Gastrocnemius medialis (tissue), 4 donors: ENCODE measurements around the gene PHF10. TPM values are rescaled to one million over a fixed set of nuclear protein-coding genes. Genes with fewer than 3 reads are reported as not detected.
A peak's percentile ranks its signal among the peaks of the same experiment; 100 is the strongest.

ENCODE experiments used
- ATAC-seq, 2 donors: fragments of 150-250 bp; one replicate each; pipeline ENCODE4 v1.9.1; 2016
- DNase-seq, 2 donors: peaks; one replicate each; pipeline ENCODE4 v3.0.0-alpha.2; 2019
- H3K27ac ChIP-seq, 4 donors: fragments of 200-600 bp; sonication (generic); 1 replicate in 1 of 4; 2 replicates in 3 of 4; pipeline ENCODE4 v1.5.1; 2016 to 2018; ENCODE audit warnings: mild to moderate bottlenecking in 2 of 4, moderate library complexity in 1 of 4
- H3K27me3 ChIP-seq, 3 donors: fragments of 200-600 bp; sonication (generic) in 2 of 3; 1 replicate in 1 of 3; 2 replicates in 2 of 3; pipeline versions ENCODE4 v1.5.1 to v1.6.0; 2016 to 2019; ENCODE audit warnings: mild to moderate bottlenecking in 1 of 3, moderate library complexity in 1 of 3
- H3K36me3 ChIP-seq, 2 donors: fragments of 200-600 bp; sonication (generic) in 1 of 2; one replicate each; pipeline ENCODE4 v1.5.1; 2017 to 2018
- H3K4me1 ChIP-seq, 2 donors: fragments of 200-600 bp; sonication (generic) in 1 of 2; one replicate each; pipeline ENCODE4 v1.5.1; 2016 to 2017; ENCODE audit warnings: mild to moderate bottlenecking in 2 of 2
- H3K4me3 ChIP-seq, 4 donors: fragments of 200-600 bp; sonication (generic) in 3 of 4; 1 replicate in 1 of 4; 2 replicates in 3 of 4; pipeline ENCODE4 v1.5.1; 2016 to 2019; ENCODE audit warnings: mild to moderate bottlenecking in 2 of 4
- H3K9me3 ChIP-seq, 3 donors: fragments of 200-600 bp; sonication (generic) in 2 of 3; 1 replicate in 1 of 3; 2 replicates in 2 of 3; pipeline ENCODE4 v1.5.1; 2016 to 2019
- POLR2A ChIP-seq, 2 donors: fragments of 450-650 bp; IDR thresholded peaks; one replicate each; pipeline ENCODE4 v1.6.1; 2017; ENCODE audit warnings: antibody characterized with exemption in 2 of 2, mild to moderate bottlenecking in 2 of 2, moderate library complexity in 2 of 2
- in situ Hi-C, 4 donors: fragments of 200-750 bp; cut with MboI; loops; one replicate each; pipeline versions ENCODE4 v1.15.0 to v1.8.0; 2017; ENCODE audit warnings: low sequenced_read_pairs in 4 of 4
- intact Hi-C: fragments of 100-400 bp; cut with DNase I; formaldehyde crosslinking; loops from one replicate; pipeline ENCODE4 v1.15.1; 2023; ENCODE audit warnings: low total_unique reads
- total RNA-seq, 4 donors: library from RNA; depleted of rRNA; stranded (reverse); fragments of >200 nt; gene quantifications; one replicate each; pipeline versions ENCODE4 v1.1.0 to v1.2.3, GENCODE V29; 2016
- TF ChIP-seq, protein P1 (sequence below), 5 experiments: fragments of 450-650 bp in 3 of 5; fragments of 200-600 bp in 2 of 5; sonication (generic) in 2 of 5; IDR thresholded peaks in 4 of 5; conservative IDR thresholded peaks in 1 of 5; 1 replicate in 4 of 5; 2 replicates in 1 of 5; pipeline ENCODE4 v1.5.1; 2016 to 2019; ENCODE audit warnings: antibody characterized with exemption in 5 of 5, mild to moderate bottlenecking in 3 of 5, moderate library complexity in 3 of 5

PHF10 gene
- total RNA-seq, 4 donors from 2014 or later = 40.1 to 58.1 (median 49.0) TPM

DNA sequence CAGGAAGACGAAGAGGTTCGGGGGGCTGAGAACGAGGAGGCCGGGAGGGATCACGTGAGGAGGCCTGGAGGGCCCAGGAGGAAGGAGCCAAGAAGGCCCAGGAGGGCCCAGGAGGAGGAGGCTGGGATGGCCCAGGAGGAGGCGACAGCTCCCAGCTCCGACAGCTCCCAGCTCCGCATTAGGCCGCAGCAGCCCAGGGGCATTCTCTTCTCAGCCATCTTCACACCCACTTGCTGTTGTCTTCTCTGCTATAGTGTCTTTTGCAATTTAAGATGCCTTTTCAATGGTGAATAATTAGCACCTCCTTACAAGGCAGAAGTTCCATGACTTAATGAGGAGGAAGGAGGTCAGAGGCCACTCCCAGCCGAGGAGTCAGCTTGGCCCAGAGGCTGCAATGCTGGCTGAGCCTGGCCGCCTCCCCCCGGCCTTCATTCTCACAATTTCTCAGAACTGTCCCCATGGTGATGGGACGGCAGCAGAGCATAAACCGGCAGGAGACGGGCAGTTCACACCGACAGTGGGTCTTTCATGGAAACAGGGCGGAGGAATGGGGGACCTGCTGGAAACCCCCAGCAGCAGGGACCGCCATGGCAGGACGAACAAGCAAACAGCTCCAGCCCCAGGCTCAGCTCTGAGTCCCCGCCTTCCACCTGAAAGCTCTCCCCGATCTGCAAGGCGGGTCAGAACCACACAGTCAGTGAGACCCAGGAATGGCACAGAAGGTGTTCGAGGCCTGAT is 67.6 kb downstream of the PHF10 start:
- DNase-seq = no peak
- Histone ChIP-seq H3K27ac (no peak overlapping the region), H3K27me3 (no peaks in the 10 kb centered on the region), H3K9me3 (no peaks in the 10 kb centered on the region), H3K4me1 (no peaks in the 10 kb centered on the region), H3K4me3 (no peak overlapping the region), H3K36me3 (no peaks in the 10 kb centered on the region)
- in situ Hi-C loops = no loop called here
- ATAC-seq = no peak
- intact Hi-C loops = loop anchor here (10.0 kb wide), 1 partner anchor 702 kb away; no protein-coding TSS in a partner anchor
- no peak for TF ChIP-seq POLR2A (IDR thresholded peaks at IDR 0.05)
- TF ChIP-seq, protein P1, sequence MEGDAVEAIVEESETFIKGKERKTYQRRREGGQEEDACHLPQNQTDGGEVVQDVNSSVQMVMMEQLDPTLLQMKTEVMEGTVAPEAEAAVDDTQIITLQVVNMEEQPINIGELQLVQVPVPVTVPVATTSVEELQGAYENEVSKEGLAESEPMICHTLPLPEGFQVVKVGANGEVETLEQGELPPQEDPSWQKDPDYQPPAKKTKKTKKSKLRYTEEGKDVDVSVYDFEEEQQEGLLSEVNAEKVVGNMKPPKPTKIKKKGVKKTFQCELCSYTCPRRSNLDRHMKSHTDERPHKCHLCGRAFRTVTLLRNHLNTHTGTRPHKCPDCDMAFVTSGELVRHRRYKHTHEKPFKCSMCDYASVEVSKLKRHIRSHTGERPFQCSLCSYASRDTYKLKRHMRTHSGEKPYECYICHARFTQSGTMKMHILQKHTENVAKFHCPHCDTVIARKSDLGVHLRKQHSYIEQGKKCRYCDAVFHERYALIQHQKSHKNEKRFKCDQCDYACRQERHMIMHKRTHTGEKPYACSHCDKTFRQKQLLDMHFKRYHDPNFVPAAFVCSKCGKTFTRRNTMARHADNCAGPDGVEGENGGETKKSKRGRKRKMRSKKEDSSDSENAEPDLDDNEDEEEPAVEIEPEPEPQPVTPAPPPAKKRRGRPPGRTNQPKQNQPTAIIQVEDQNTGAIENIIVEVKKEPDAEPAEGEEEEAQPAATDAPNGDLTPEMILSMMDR (IDR thresholded peaks at IDR 0.05 in 4 of 5, conservative IDR thresholded peaks at IDR 0.05 in 1 of 5) = no peak

- ATAC-seq (peak; percentile 84 to 93), DNase-seq (peak; percentile 32 to 56)
- peak overlapping the region; percentile 68 to 75 (median 72) for H3K27ac ChIP-seq
- no peaks in the 10 kb centered on the region for H3K27me3 ChIP-seq
- no peaks in the 10 kb centered on the region for H3K36me3 ChIP-seq
- intact Hi-C loops (loop anchor here (10.0 kb wide), 1 partner anchor 700 kb away; no protein-coding TSS in a partner anchor), in situ Hi-C loops (no loop called here)
- H3K4me3 ChIP-seq = peak overlapping the region; percentile 42 to 60 (median 54)
- no peaks in the 10 kb centered on the region for H3K9me3 ChIP-seq
- peak in 1 of 2 donors; percentile 38 for TF ChIP-seq POLR2A (IDR thresholded peaks at IDR 0.05)
- TF ChIP-seq, protein P1 (IDR thresholded peaks at IDR 0.05 in 4 of 5, conservative IDR thresholded peaks at IDR 0.05 in 1 of 5) = peak in 2 of 5 experiments; percentile 10 to 21
- H3K4me1 ChIP-seq = no peaks in the 10 kb centered on the region
Observed at GRCh38 chr6:169654598-169655391, 69.5 kb downstream of the PHF10 start.

Other genes starting within 250 kb of the PHF10 start
- gene WDR27, start 22.5 kb downstream of the PHF10 start, total RNA-seq = 10 to 100 TPM in 1 of 4 donors, 1 to 10 TPM in 3; 2.8 to 31.6 (median 4.0) TPM
- 10 to 100 TPM; 23.8 to 41.4 (median 29.4) TPM for gene C6orf120, start 22.4 kb downstream of the PHF10 start, total RNA-seq
- gene DYNLT2, start 27.1 kb upstream of the PHF10 start, total RNA-seq = 1 to 10 TPM in 1 of 4 donors, under 1 TPM in 3; 0.23 to 1.1 (median 0.46) TPM
- 10 to 100 TPM in 2 of 4 donors, 1 to 10 TPM in 2; 9.0 to 18.9 (median 11.2) TPM for gene ERMARD, start 27.1 kb upstream of the PHF10 start, total RNA-seq